ENCODE measurements around the gene CDC25B.
A peak's percentile ranks its signal among the peaks of the same experiment; 100 is the strongest.

Gene CDC25B

GRCh38 chr20:3802524-3803239 is 6.6 kb downstream of the CDC25B start:
- peak overlapping the region; percentile 11 for H3K27ac ChIP-seq (ENCODE audit: low read depth, low read length)
- H3K27me3 ChIP-seq (ENCODE audit: control insufficient read depth in 5 of 5, insufficient read depth in 4 of 5, low read length in 5 of 5), result no peaks in the 10 kb centered on the region
- peak overlapping the region in 1 of 5 donors; percentile 9 for H3K9ac ChIP-seq (ENCODE audit: low read length in 5 of 5)
- peaks cover 0 to 55% (median 49%) of the 10 kb centered on the region in 5 donors for H3K36me3 ChIP-seq (ENCODE audit: control insufficient read depth in 5 of 5, insufficient read depth in 5 of 5, low read length in 5 of 5)
- no peak overlapping the region for H3K4me3 ChIP-seq (ENCODE audit: low read depth in 1 of 5, low read length in 5 of 5)
- peaks cover 0 to 3% (median 0%) of the 10 kb centered on the region in 5 donors for H3K9me3 ChIP-seq (ENCODE audit: control insufficient read depth in 5 of 5, low read length in 5 of 5)
- peaks cover 9 to 51% (median 28%) of the 10 kb centered on the region in 5 donors for H3K4me1 ChIP-seq (ENCODE audit: control insufficient read depth in 5 of 5, insufficient read depth in 5 of 5, low read length in 5 of 5)

DNA sequence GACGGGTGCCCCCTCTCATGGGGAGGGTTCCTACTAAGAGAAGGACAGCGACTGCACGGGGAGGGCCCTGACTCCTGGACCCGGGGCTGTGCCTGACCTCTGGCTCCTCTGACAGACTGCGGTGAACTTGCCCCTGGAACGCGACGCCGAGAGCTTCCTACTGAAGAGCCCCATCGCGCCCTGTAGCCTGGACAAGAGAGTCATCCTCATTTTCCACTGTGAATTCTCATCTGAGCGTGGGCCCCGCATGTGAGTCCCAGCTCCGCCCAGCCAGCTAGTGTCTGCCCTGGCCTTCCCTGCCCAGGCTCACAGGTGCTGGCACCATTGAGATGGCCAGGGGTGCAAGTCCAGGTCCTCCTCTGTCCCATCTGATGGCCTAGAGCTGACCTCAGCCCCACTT is 7.2 kb downstream of the CDC25B start:
- H3K27ac ChIP-seq (ENCODE audit: low read depth, low read length), result no peak overlapping the region
- no peak overlapping the region for H3K4me3 ChIP-seq (ENCODE audit: low read depth in 1 of 5, low read length in 5 of 5)
- H3K36me3 ChIP-seq (ENCODE audit: control insufficient read depth in 5 of 5, insufficient read depth in 5 of 5, low read length in 5 of 5), result peaks cover 0 to 55% (median 49%) of the 10 kb centered on the region in 5 donors
- H3K27me3 ChIP-seq (ENCODE audit: control insufficient read depth in 5 of 5, insufficient read depth in 4 of 5, low read length in 5 of 5), result no peaks in the 10 kb centered on the region
- peak overlapping the region in 1 of 5 donors; percentile 9 for H3K9ac ChIP-seq (ENCODE audit: low read length in 5 of 5)
- peaks cover 0 to 3% (median 0%) of the 10 kb centered on the region in 5 donors for H3K9me3 ChIP-seq (ENCODE audit: control insufficient read depth in 5 of 5, low read length in 5 of 5)
- peaks cover 11 to 52% (median 34%) of the 10 kb centered on the region in 5 donors for H3K4me1 ChIP-seq (ENCODE audit: control insufficient read depth in 5 of 5, insufficient read depth in 5 of 5, low read length in 5 of 5)

GRCh38 chr20:3803854-3804253 is 7.7 kb downstream of the CDC25B start:
- no peak overlapping the region for H3K27ac ChIP-seq (ENCODE audit: low read depth, low read length)
- peaks cover 0 to 3% (median 0%) of the 10 kb centered on the region in 5 donors for H3K9me3 ChIP-seq (ENCODE audit: control insufficient read depth in 5 of 5, low read length in 5 of 5)
- peaks cover 0 to 52% (median 45%) of the 10 kb centered on the region in 5 donors for H3K36me3 ChIP-seq (ENCODE audit: control insufficient read depth in 5 of 5, insufficient read depth in 5 of 5, low read length in 5 of 5)
- no peak overlapping the region for H3K9ac ChIP-seq (ENCODE audit: low read length in 5 of 5)
- no peaks in the 10 kb centered on the region for H3K27me3 ChIP-seq (ENCODE audit: control insufficient read depth in 5 of 5, insufficient read depth in 4 of 5, low read length in 5 of 5)
- peaks cover 11 to 52% (median 37%) of the 10 kb centered on the region in 5 donors for H3K4me1 ChIP-seq (ENCODE audit: control insufficient read depth in 5 of 5, insufficient read depth in 5 of 5, low read length in 5 of 5)
- H3K4me3 ChIP-seq (ENCODE audit: low read depth in 1 of 5, low read length in 5 of 5), result no peak overlapping the region

DNA sequence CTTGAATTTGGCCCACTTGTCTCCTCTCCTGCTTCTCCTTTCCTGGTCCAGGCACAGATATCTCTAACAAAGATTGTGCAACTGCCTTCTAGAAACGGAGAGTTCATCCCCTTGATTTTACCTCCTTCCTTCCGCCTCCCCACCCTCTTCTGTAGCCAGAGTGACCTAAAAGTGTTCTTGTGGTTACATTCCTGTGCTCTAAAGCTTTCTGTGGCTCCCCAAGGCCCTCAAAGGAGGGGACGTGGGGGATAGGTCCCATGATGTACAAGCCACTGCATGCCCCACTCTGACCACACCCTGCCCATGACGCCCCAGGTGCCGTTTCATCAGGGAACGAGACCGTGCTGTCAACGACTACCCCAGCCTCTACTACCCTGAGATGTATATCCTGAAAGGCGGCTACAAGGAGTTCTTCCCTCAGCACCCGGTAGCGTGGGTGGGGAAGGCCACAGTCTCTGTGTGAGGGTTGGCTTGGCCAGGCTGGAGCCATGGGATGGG is 8.2 kb downstream of the CDC25B start:
- Histone ChIP-seq H3K9ac (ENCODE audit: low read length in 5 of 5) (no peak overlapping the region), H3K27ac (ENCODE audit: low read depth, low read length) (no peak overlapping the region), H3K36me3 (ENCODE audit: control insufficient read depth in 5 of 5, insufficient read depth in 5 of 5, low read length in 5 of 5) (peaks cover 0 to 50% (median 44%) of the 10 kb centered on the region in 5 donors), H3K4me1 (ENCODE audit: control insufficient read depth in 5 of 5, insufficient read depth in 5 of 5, low read length in 5 of 5) (peaks cover 11 to 48% (median 37%) of the 10 kb centered on the region in 5 donors), H3K4me3 (ENCODE audit: low read depth in 1 of 5, low read length in 5 of 5) (no peak overlapping the region), H3K9me3 (ENCODE audit: control insufficient read depth in 5 of 5, low read length in 5 of 5) (peaks cover 0 to 3% (median 0%) of the 10 kb centered on the region in 5 donors), H3K27me3 (ENCODE audit: control insufficient read depth in 5 of 5, insufficient read depth in 4 of 5, low read length in 5 of 5) (no peaks in the 10 kb centered on the region)

DNA sequence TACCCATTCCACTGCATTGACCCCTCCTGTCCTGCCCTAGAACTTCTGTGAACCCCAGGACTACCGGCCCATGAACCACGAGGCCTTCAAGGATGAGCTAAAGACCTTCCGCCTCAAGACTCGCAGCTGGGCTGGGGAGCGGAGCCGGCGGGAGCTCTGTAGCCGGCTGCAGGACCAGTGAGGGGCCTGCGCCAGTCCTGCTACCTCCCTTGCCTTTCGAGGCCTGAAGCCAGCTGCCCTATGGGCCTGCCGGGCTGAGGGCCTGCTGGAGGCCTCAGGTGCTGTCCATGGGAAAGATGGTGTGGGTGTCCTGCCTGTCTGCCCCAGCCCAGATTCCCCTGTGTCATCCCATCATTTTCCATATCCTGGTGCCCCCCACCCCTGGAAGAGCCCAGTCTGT is 8.7 kb downstream of the CDC25B start:
- no peak overlapping the region for H3K27ac ChIP-seq (ENCODE audit: low read depth, low read length)
- no peak overlapping the region for H3K4me3 ChIP-seq (ENCODE audit: low read depth in 1 of 5, low read length in 5 of 5)
- H3K27me3 ChIP-seq (ENCODE audit: control insufficient read depth in 5 of 5, insufficient read depth in 4 of 5, low read length in 5 of 5), result no peaks in the 10 kb centered on the region
- H3K9me3 ChIP-seq (ENCODE audit: control insufficient read depth in 5 of 5, low read length in 5 of 5), result peaks cover 0 to 3% (median 0%) of the 10 kb centered on the region in 5 donors
- no peak overlapping the region for H3K9ac ChIP-seq (ENCODE audit: low read length in 5 of 5)
- H3K4me1 ChIP-seq (ENCODE audit: control insufficient read depth in 5 of 5, insufficient read depth in 5 of 5, low read length in 5 of 5), result peaks cover 11 to 48% (median 38%) of the 10 kb centered on the region in 5 donors
- H3K36me3 ChIP-seq (ENCODE audit: control insufficient read depth in 5 of 5, insufficient read depth in 5 of 5, low read length in 5 of 5), result peaks cover 0 to 50% (median 44%) of the 10 kb centered on the region in 5 donors

GRCh38 chr20:3808544-3808943 is 12.4 kb downstream of the CDC25B start:
- peaks cover 20 to 68% (median 64%) of the 10 kb centered on the region in 5 donors for H3K4me1 ChIP-seq (ENCODE audit: control insufficient read depth in 5 of 5, insufficient read depth in 5 of 5, low read length in 5 of 5)
- H3K27ac ChIP-seq (ENCODE audit: low read depth, low read length), result peak overlapping the region; percentile 97
- peaks cover 0 to 17% (median 11%) of the 10 kb centered on the region in 5 donors for H3K36me3 ChIP-seq (ENCODE audit: control insufficient read depth in 5 of 5, insufficient read depth in 5 of 5, low read length in 5 of 5)
- H3K9ac ChIP-seq (ENCODE audit: low read length in 5 of 5), result peak overlapping the region in 4 of 5 donors; percentile 43 to 83 (median 65)
- peaks cover 0 to 3% (median 0%) of the 10 kb centered on the region in 5 donors for H3K27me3 ChIP-seq (ENCODE audit: control insufficient read depth in 5 of 5, insufficient read depth in 4 of 5, low read length in 5 of 5)
- peaks cover 0 to 3% (median 0%) of the 10 kb centered on the region in 5 donors for H3K9me3 ChIP-seq (ENCODE audit: control insufficient read depth in 5 of 5, low read length in 5 of 5)
- H3K4me3 ChIP-seq (ENCODE audit: low read depth in 1 of 5, low read length in 5 of 5), result peak overlapping the region in 2 of 5 donors; percentile 29 to 36

- no peaks in the 10 kb centered on the region for H3K9me3 ChIP-seq (ENCODE audit: control insufficient read depth in 5 of 5, low read length in 5 of 5)
- peaks cover 0 to 3% (median 0%) of the 10 kb centered on the region in 5 donors for H3K27me3 ChIP-seq (ENCODE audit: control insufficient read depth in 5 of 5, insufficient read depth in 4 of 5, low read length in 5 of 5)
- H3K9ac ChIP-seq (ENCODE audit: low read length in 5 of 5), result peak overlapping the region; percentile 16 to 77 (median 69)
- no peaks in the 10 kb centered on the region for H3K36me3 ChIP-seq (ENCODE audit: control insufficient read depth in 5 of 5, insufficient read depth in 5 of 5, low read length in 5 of 5)
- peak overlapping the region; percentile 82 for H3K27ac ChIP-seq (ENCODE audit: low read depth, low read length)
- H3K4me3 ChIP-seq (ENCODE audit: low read depth in 1 of 5, low read length in 5 of 5), result peak overlapping the region; percentile 48 to 79 (median 57)
- H3K4me1 ChIP-seq (ENCODE audit: control insufficient read depth in 5 of 5, insufficient read depth in 5 of 5, low read length in 5 of 5), result peaks cover 20 to 54% (median 52%) of the 10 kb centered on the region in 5 donors
Measured at GRCh38 chr20:3811467-3812258, 15.6 kb downstream of the CDC25B start.

DNA sequence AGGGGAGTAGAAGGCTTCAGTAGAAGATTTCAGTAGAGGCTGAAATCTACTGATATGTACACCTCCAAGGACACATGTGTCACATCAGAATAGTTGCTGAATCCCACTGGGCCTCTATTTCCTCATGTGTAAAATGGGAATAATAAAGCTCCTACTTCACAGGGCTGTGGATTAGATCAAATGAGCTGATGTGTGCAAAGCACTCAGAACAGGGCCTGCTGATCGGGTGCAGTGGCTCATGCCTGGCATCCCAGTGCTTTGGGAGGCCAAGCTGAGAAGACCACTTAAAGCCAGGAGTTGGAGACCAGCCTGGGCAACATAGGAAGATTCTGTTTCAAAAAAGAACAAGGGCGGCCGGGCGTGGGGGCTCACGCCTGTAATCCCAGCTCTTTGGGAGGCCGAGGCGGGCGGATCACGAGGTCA is 16.2 kb downstream of the CDC25B start:
- peaks cover 17 to 48% (median 46%) of the 10 kb centered on the region in 5 donors for H3K4me1 ChIP-seq (ENCODE audit: control insufficient read depth in 5 of 5, insufficient read depth in 5 of 5, low read length in 5 of 5)
- peak overlapping the region in 3 of 5 donors; percentile 30 to 43 (median 38) for H3K9ac ChIP-seq (ENCODE audit: low read length in 5 of 5)
- peak overlapping the region in 2 of 5 donors; percentile 4 to 22 for H3K4me3 ChIP-seq (ENCODE audit: low read depth in 1 of 5, low read length in 5 of 5)
- no peaks in the 10 kb centered on the region for H3K9me3 ChIP-seq (ENCODE audit: control insufficient read depth in 5 of 5, low read length in 5 of 5)
- H3K27ac ChIP-seq (ENCODE audit: low read depth, low read length), result peak overlapping the region; percentile 82
- H3K27me3 ChIP-seq (ENCODE audit: control insufficient read depth in 5 of 5, insufficient read depth in 4 of 5, low read length in 5 of 5), result peaks cover 0 to 3% (median 0%) of the 10 kb centered on the region in 5 donors
- no peaks in the 10 kb centered on the region for H3K36me3 ChIP-seq (ENCODE audit: control insufficient read depth in 5 of 5, insufficient read depth in 5 of 5, low read length in 5 of 5)

DNA sequence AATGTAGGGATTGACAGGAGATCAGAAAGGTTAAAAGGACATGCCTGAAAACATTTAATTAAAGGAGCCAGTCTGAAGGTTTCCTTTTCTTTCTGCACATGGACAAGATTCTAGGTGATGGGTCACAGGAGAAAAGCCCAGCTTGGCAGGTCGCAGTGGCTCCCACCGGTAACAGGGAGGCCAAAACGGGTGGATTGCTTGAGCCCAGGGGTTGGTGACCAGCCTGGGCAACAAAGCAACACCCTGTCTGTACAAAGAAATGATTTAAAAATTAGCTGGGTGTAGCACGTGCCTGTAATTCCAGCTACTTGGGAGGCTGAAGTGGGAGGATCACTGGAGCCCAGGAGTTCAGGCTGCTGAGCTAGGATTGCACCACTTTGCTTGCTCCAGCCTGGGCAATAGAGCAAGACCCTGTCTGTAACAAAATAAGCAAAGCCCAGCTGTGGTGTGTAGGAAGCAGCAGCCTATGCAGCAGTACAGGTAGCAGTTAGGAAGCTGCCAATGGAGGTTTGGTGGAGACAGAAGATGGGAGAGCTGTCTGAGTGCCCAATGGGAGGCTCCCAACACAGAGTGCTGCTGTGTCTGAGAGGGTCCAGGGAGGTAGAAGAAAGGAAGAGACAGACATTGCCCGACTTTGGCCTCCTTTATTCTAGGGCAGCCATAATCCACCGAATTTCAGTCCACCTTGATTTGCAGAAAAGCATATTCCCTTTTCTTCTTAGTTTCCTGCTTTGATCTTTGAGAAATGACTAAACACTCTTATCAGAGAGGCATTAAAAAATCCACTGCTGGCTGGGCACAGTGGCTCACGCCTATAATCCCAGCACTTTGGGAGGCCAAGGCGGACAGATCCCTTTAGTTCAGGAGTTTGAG is 17.1 kb downstream of the CDC25B start:
- no peaks in the 10 kb centered on the region for H3K9me3 ChIP-seq (ENCODE audit: control insufficient read depth in 5 of 5, low read length in 5 of 5)
- H3K27ac ChIP-seq (ENCODE audit: low read depth, low read length), result peak overlapping the region; percentile 82
- H3K4me1 ChIP-seq (ENCODE audit: control insufficient read depth in 5 of 5, insufficient read depth in 5 of 5, low read length in 5 of 5), result peaks cover 12 to 41% (median 38%) of the 10 kb centered on the region in 5 donors
- H3K4me3 ChIP-seq (ENCODE audit: low read depth in 1 of 5, low read length in 5 of 5), result no peak overlapping the region
- peaks cover 0 to 3% (median 0%) of the 10 kb centered on the region in 5 donors for H3K27me3 ChIP-seq (ENCODE audit: control insufficient read depth in 5 of 5, insufficient read depth in 4 of 5, low read length in 5 of 5)
- no peaks in the 10 kb centered on the region for H3K36me3 ChIP-seq (ENCODE audit: control insufficient read depth in 5 of 5, insufficient read depth in 5 of 5, low read length in 5 of 5)
- H3K9ac ChIP-seq (ENCODE audit: low read length in 5 of 5), result peak overlapping the region in 1 of 5 donors; percentile 31
